HG03558 (cell line): ENCODE measurements around the gene NHLRC4.
"Not testable (repeated sequence)": the region's sequence is repeated elsewhere in the genome, so short reads cannot be mapped to it uniquely, and the experiment has no call there.

ENCODE experiments used
- ATAC-seq: cut with Tn5 transposase; IDR thresholded peaks from one replicate; pipeline ENCODE4 v1.9.1; 2021; ENCODE audit warnings: moderate number of reproducible peaks; ENCODE audit not compliant: unreplicated experiment; ENCODE audit errors: extremely low read depth

Gene NHLRC4

DNA sequence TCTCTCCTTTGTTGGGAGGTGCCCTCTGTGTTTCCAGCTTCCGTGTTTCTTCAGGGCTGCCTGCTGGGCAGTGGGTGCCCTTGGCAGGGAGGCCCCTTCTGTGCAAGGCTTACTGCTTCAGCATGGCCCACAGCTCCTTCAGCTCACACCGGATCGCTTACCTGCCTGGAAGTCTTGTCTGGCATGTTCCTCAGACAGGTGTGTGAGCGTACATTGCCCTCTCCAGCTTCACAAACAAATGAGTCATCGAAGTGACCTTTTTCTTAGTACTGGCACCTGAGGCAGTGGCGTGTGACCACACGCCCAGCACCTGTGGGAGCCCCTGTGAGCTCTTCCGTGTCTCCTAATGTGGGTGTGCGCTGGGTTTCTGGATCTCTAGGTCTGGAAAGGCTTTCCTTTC is 26.6 kb downstream of the NHLRC4 start:
- ATAC-seq: no peak

DNA sequence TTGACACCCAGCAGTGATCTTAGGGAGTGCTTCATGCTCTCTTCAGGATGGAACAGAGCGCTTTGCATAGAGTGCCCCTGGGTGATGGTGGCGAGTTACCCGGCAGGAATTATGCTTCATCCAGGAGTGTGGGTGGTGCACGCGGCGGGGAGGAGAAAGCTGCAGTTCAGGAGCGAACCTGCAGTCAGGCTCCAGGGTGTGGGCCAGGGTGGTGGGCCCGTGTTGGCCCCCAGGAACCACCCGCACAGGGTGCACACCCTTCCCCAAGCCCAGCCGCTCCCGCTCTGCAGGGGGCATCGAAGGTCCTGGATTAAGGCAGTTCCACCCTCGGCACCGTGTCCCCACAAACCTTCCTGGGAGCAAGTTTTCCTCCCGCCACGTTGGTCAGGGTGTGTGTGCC is 27.0 kb downstream of the NHLRC4 start:
- ATAC-seq: no peak

DNA sequence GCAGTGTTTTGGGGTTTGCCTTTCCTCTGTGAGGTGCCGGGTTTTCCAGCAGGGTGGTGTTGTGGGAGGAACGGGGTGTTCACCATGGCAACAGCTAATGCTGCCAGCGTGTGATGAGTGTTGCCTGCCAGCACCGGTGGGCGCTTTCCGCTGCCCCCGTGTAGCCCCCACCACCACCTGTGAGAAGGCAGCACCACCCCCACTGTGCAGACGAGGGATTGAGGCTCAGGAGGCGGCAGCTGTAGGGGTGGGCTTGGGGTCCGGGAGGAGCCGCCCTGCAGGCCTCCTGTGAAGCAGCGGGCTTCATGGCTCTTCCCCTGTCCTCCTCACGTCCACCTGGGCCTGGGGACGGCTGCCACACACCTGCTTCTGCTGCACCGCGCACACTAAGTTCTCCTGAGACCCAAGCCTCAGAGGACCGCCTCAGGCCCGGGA is 28.3 kb downstream of the NHLRC4 start:
- ATAC-seq: no peak

DNA sequence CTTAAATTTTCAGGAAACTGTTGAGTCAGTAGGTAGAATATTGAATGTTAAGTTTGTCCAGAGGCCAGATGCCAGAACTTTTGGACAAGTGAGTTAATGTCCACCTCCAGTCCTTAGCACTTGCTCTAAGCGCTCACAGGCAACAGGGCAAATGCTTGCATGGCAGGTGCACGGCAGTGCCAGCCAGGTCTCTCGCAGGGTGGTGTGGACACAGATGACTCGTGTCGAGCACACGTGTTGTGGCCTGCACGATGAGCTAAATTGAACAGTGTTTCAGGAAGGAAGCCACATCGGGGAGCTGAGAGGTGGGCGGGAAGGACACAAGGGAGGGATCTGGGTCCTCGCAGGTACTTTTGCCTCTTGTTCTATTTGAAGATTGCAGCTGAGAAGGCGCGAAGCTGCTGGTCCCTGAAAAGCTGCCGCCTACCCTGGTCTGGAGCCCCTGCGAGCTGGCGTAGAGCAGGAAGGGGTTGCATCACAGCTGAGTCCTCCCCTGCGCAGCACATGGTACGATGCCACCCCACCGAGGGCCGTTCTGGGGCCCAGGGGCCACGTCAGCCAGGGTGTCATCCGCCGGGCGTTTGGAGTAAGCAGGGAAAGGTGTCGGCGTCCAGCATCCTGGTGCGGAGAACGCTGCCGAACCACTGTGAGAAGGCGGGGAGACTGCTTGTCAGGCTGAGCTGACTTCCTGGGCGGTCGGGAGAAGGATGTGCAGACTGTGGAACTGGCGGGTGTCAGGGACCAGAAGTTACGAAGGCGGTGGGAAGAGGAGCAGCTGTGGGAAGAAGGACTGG is 29.3 kb downstream of the NHLRC4 start:
- ATAC-seq: no peak

DNA sequence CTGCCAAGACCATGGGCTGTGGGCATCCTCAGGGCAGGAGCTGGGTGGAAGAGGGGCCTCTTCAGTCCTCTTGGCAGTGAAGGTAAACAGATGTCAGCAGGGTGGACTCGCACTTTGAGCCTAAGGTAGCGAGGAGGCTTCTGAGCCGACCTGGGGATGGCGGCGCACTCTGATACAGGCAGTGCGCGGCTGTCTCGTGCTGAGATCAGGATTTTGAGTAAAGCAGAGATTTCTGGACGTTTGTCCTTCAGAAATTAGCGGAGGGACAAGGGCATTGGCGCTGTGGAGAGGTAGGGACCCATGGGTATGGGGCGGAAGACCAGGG is 29.9 kb downstream of the NHLRC4 start:
- ATAC-seq: no peak

DNA sequence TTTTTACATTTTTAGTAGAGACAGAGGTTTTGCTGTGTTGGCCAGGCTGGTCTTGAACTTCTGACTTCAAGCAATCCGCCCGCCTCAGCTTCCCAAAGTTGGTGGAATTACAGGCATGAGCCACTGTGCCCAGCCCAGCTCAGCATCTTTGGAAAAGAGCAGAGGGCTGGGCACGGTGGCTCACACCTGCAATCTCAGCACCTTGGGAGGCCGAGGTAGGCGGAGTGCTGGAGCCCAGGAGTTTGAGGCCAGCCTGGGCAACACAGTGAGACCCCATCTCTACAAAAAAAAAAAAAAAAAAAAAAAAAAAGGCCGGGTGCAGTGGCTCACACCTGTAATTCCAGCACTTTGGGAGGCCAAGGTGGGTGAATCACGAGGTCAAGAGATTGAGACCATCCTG is 30.9 kb downstream of the NHLRC4 start:
- ATAC-seq: not testable (repeated sequence)

DNA sequence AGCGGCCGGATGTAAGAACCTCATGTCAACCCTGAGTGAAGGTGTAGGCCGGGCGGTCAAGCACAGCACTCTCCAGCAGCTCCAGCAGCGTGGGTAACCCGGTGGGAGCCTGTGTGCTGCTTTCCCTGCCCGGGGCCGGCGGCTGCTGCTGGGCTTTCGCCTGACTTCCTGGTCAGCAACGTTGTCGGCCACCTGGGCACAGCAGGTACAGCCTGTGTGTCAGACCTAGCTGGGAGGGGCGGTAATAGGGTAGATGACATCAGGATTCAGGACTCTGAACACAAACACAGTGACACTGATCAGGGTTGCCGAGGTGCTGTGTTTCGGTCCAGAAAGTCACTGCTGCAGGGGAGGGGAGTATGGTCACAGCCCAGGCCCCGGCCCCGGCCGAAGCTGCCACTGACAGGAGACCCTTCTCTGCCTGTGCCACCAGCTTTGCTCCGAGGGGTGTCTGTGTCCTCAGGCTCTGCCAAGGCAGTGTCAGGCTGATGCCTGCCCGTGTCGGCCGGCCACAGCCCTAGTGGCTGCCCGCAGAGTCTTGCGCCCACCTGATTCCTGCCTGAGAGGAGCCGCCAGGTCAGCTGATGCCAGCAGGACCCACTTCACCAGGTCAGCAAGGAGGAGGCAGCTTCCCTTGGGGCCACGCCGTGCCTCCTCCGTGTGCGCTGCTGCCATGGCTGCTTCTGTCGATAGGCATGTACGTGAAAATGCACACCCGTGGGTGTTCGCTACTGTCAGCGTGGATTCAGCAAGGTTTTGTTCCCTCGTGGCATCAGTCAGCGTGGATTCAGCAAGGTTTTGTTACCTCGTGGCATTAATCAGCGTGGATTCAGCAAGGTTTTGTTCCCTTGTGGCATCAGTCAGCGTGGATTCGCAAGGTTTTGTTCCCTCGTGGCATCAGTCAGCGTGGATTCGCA is 32.3 kb downstream of the NHLRC4 start:
- no peak for ATAC-seq

DNA sequence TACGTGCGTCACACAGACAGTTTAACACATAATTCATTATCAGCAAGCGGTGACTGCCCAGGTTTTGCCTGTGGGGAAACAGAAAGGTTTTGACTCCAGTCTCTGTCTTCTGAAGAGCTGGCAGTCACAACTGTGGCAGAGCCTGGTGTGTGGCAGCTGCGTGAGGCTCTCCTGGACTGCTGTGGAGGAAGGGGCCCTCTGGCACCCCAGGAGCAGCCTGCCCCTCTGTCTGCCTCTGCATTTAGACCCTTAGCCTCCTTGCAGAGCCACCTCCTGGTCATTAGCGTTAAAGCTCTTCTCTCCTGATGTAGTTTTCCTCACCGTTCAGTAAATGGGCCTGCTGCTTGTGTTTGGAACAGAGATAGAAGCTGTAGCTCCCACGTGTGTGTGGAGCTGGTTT is 34.0 kb downstream of the NHLRC4 start:
- ATAC-seq: no peak

DNA sequence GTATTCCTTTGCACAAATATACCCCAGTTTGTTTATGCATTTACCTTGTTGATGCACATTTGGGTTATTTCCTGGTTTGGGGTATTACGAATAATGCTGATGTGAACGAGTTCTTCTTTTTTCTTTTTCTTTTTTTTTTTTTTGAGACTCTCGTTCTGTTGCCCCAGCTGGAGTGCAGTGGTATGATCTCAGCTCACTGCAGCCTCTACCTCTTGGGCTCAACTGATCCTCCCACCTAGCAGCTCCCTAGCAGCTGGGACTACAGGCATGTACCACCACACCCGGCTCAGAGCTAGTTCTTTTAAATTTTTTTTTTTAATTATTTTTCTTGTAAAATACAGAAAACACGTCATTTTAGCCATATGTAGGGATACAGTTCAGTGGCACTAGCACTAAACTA is 37.1 kb downstream of the NHLRC4 start:
- ATAC-seq: no peak

DNA sequence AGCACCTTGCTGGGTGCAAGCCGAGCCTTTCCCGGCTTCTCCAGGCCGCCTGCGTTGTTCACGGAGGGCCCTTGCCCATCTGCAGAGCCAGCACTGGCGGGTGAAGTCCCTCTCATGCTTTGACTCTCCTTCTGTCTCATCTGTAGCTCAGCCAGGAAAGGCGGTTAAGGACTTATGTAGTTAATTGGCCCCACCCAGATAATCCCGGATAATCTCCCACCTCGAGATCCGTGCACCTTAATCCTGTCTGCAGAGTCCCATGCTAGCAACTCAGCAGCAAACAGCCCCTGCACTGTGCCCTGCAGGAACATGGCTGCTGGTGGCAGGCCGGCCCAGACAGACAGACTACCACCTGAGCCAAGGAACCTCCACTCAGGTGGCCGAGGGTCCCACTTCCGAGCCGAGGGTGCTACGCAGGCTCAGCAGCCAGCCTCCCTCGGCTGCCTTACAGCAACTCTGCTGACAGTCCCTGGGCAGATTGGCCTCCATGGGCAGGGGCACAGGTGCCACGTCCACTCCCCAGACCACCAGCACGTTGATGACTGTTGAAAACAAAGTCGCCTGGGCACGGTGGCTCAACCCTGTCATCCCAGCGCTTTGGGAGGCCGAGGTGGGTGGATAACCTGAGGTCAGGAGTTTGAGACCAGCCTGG is 40.0 kb downstream of the NHLRC4 start:
- ATAC-seq: no peak

DNA sequence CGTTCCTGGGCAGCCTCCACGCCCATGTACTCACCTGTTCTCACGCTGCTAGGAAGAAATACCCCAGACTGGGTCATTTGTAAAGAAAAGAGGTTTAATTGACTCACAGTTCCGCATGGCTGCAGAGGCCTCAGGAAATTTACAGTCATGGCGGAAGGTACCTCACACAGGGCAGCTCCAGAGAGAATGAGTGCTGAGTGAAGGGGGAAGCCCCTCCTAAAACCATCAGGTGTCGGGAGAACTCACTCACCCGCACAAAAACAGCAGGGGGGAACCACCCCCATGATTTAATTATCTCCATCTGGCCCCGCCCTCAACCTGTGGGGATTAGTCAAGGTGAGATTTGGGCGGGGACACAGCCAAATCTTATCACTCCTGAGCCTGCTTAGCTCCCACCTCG is 41.2 kb downstream of the NHLRC4 start:
- no peak for ATAC-seq

DNA sequence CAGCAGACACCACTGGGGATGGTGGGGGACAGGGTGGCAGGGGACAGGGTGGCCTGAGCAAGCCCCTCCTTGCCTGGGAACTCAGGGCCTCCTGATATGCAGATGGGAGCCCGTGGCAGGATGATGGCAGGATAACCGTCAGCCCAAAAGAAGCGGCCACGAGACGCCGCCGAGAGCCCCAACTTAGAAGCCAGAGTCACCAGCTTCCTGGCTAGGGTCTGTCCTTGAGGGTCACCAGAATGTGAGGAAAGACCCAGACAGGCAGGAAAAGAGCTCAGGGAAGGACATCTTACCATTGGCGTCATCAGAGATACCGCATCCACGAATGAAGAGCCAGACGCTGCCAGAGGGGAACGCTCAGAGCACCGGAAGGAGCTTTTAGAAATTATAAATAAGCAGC is 42.5 kb downstream of the NHLRC4 start:
- ATAC-seq: no peak

DNA sequence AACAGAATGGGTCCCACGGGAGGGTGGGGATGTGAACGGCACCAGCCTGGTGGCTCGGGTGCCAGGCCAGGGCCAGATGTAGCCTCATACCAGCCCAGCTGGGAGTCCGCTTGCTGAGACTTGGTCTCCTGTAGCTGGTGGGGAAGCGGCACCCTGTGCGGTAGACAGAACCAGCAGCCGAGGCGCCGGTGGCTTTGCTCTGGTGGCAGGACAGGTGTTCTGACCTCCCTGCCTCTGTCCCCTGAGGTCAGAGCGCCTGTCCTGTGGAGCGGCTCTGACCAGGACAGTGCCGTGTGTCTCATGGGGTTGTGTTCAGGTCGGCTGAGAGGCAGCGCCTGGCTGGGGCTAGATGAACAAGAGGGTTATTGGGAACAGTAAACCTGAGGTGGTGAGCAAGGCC is 43.2 kb downstream of the NHLRC4 start:
- ATAC-seq: no peak

DNA sequence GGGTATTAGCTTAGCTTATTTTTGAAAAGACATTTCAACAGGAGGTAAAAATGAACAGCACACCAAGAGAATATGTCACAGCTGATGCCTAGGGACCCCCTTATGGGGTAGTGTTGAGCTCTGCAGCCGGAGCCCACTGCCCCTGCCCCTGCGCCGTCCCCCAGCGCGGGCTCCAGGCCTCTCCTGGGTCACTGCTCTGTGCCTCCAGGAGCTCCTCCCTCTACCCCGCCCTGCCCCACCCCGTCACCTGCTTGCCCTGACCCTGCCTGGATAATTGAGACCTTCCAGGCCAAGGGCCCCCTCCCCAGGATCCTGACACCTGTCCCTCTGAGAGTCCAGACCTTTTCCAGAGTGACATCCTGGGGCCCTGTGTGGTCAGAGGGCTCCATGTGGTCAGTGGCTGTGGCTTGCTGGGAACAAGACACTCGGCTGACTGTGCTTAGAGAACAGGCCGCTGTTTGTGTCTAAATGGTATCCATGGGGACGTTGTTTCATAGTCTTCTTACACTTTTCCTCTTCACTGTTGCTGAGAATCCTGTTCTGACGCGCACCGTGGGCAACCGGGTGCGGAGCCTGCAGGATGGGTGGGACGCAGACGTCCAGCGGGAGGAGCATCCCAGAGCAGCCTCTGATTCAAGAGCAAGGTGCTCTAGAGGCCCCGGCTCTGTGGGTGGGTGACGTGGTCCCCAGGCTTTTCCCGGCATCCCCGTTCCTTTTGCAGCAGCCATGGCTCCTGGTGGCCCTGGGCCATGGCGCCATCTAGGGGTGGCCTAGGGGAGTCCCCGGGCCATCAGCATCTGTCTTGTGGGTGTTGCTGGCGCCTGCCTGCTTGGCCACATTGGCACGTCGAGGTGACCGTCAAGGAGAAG is 43.9 kb downstream of the NHLRC4 start:
- no peak for ATAC-seq

DNA sequence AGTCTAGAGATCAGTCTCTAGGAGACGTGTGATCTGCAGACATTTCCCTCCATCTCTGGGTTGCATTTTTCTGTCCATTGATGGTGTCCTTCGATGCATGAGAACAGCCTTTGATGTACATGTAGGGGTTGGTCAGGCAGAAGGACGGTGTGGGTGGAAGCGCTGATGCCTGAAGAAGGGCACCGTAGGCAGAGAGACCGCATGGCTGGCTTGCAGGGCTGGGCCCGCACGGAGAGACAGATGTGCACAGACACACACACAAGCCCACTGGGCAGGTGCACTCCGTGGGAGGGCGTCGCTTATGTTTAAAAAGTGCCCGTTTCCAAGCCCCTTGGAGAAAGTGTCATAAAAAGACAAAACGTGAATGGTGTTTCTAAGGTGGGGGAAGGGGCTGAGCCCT is 48.3 kb downstream of the NHLRC4 start:
- no peak for ATAC-seq

DNA sequence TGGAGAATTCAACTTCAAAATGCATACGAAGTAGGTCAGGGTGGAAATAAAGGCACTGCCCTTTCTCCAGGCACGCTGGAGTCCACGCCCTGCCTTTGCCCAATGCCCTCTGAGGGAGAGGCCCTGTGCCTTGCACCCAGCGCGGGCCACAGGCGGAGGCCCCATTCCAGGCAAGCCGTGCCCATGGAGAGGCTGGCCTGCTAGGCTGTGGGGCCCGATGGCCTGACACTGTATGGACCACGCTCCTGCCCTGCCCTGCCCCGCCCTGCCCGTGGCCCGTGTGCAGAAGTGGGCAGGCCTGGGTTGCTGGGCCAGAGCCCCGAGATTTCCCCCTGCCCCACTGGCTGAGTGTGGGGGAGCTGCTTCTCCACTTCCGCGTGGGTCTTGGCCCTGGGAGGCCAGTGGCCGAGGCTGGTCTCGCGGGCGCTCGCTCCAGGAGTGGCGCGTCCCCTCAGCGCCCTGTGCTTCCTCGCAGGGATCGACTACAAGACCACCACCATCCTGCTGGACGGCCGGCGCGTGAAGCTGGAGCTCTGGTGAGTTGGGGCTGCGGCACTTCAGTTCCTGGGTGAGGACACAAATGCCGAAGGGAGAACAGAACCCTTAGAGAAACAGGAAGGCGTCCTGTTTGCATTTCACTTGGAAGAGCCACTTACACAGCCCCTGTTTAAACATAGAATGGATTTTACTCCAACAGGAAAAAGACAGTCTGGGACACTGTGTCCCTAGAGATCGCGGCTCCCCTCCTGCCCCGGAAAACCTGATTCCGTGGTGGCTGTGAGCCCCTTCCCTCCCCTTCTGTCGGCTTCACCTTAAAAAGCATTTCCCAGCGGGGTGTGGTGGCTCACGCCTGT is 50.2 kb downstream of the NHLRC4 start:
- ATAC-seq: no peak

DNA sequence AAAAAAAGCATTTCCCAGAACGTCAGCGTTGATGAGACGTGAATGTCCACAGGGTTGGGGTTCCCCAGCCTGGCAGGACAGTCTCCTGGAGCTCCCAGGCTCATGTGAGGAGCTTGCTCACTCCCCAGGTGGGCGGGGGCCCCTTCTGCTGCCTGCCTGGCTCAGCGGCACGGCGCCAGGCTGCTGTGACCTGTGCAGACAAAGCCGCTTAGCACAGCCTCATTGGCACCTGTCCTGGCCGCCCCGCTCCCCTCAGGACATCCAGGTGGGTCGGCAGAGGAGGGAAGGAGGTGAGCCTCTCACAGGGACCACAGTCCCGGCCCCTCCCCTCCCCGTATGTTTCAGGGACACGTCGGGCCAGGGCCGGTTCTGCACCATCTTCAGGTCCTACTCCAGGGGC is 51.0 kb downstream of the NHLRC4 start:
- no peak for ATAC-seq
